Kidney capillary endothelial cell (primary cell): ENCODE results near the gene NDUFS6.
A peak's percentile ranks its signal among the peaks of the same experiment; 100 is the strongest.

Experiments
- DNase-seq: peaks from one replicate; pipeline ENCODE4 v3.0.0-alpha.2; 2018; ENCODE audit warnings: low spot score

The NDUFS6 gene

GRCh38 chr5:1783216-1783554 is 18.0 kb upstream of the NDUFS6 start:
- no peak for DNase-seq

DNA sequence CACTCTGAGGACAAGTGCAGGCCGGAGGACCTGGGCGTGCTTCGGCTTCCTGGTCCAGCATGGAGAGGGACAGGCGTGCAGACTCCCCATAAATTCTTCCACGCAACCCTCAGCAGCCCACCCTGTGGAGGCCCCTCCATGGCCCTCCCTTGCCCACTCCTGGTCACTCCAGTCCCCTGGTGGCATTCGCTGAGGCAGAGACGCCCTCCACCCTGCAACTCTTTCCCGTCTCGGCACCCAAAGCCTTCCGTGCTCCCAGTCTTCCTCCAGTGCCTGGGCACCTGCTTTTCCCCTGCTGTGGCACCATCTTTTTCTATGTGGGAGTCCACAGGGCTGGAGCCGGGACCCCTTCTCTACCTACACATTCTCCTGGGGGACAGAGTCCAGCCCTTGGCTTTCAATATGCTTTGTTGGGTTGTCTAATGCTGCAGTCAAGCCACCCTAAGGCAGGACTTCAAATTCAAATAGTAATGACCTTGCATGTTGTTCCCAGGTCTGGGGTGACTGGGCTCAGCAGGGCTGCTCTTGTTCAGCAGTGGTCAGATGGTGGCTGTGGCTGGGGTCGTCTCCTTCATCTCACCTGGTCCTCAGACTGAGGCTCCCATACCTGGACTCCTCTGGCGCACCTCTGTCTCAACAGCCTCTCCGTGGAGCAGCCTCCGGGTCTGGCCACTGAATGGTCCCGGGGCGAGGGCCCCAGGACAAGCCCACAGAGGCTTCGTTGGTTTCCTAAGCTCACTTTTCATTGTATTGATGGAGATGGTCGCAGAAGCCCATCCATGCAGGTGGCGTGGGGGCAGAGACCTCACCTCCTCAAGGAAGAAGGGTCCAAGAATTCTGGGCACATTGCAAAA is 16.8 kb upstream of the NDUFS6 start:
- DNase-seq: no peak

GRCh38 chr5:1785062-1785461 is 16.1 kb upstream of the NDUFS6 start:
- DNase-seq: no peak

- DNase-seq: no peak
Observed at GRCh38 chr5:1785984-1786383, 15.2 kb upstream of the NDUFS6 start.

DNA sequence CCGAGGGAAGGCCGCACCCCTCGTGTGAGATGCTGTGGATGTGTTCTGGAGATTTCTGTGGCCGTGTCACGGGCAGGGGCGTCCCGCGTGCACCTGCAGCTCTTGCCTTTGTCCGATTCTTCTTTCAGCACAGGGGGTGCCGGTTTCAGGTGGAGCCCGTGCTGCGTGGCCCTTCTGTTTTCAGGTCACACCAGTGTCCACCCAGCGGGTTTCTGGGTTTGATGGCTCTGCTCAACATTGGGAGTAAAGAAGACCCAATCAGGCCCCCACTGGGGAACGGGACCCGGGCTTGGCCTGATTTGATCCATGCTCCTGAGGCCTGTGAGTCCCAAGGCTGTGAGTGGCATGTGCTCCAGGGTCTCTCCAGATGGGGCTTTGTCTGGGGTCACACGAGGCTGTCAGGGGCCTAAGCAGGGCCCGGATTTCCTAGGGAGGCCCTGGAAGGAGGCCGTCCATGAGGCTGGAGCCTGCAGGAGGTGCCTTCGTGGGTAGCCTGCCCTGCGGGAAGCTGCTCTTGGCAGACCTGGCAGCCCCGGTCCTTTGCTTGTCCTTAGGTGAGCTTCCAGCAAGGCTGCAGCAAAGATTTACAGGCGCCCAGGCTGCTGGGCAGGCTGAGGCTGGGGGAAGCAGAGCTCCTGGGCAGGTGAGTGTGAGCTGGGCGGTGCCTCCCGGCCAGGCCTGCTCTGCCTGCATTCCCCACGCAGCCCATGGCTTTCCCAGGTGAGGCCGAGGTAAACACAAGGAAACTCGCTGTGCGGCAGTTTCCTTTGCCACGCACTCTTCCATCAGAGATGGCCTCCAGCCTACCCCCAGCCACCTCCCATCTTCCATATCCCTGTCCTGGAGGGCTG is 14.4 kb upstream of the NDUFS6 start:
- no peak for DNase-seq

GRCh38 chr5:1787472-1788047 is 13.6 kb upstream of the NDUFS6 start:
- DNase-seq: no peak

GRCh38 chr5:1788200-1788599 is 13.0 kb upstream of the NDUFS6 start:
- DNase-seq: no peak

GRCh38 chr5:1788828-1789227 is 12.4 kb upstream of the NDUFS6 start:
- DNase-seq: no peak

DNA sequence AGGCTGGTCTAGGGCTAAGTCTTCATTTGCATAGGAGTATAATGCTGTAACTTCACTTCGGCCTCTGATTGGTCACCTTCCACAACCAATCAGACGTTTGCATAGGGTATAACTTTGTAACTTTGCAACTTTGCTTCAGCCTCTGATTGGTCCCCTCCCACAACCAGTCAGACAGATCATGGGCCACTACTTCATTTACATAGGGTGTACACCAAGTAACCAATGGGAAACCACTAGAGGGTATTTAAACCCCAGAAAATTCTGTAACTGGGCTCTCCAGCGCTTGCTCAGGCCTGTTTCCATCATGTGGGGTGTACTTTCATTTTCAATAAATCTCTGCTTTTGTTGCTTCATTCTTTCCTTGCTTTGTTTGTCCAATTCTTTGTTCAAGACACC is 11.8 kb upstream of the NDUFS6 start:
- peak; percentile 42 for DNase-seq

DNA sequence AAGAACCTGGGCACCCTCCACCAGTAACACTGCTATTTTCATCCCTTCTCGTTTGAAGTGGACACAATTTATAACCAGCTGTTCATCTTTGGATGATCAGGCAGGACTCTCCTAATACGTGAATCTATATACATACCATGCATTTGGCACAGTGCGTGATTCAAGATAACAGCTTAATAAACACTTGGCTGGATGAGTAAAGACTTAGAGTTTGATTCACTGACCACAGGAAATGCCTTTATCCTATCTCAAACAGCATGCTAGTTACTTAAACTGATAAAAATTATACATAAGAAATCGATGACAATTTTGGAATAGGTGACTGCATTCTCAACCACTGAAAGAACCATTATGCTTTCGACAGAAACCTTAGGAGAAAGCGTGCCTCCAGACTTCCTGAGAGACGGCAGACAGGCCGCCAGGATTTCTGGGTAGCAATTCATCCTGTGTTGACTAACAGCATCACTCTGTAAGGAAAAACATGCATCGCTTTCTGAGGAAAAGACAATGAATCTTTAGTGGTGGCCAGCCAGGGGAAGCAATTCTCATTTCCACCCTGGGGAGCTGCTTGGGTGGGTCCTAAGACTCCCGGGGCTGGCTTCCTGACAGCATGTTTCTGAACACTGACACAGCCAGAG is 11.3 kb upstream of the NDUFS6 start:
- DNase-seq: peak; percentile 96

DNA sequence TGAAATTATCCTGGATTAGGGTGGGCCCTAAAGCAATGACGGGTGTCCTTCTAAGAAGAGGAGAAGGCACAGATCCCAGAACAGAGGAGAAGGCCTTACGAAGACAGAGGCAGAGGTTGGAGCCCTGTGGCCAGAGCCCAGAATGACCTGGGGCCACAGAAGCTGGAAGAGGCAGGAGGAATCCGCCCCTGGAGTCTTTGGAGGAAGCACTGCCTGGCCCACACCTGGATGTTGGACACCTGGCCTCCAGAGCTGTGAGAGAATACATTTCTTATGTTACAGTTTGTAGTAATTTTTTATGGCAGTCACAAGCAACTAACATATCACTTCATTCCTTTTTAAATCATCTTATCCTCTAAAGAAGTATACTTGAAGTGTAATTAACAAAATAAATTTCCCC is 10.0 kb upstream of the NDUFS6 start:
- no peak for DNase-seq

DNA sequence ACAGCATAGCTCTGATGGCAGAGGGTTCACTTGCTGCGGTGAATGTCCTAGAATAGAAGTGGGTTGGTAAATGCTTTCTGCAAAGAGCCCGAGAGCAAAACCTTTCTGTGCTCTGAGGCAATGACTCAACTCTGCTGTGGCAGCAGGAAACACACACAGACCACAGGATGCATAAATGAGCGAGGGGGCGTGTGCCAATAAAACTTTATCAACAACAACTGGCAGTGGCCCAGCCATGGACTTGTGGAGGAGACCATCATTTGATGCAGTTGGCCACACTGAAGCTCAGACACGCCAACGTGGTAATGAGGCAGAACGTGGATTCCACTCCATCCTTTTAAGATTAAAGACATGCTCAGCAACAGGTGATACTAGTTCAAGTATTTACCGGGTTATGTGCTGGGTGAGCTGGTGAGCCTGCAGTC is 8.4 kb upstream of the NDUFS6 start:
- DNase-seq: peak; percentile 86

DNA sequence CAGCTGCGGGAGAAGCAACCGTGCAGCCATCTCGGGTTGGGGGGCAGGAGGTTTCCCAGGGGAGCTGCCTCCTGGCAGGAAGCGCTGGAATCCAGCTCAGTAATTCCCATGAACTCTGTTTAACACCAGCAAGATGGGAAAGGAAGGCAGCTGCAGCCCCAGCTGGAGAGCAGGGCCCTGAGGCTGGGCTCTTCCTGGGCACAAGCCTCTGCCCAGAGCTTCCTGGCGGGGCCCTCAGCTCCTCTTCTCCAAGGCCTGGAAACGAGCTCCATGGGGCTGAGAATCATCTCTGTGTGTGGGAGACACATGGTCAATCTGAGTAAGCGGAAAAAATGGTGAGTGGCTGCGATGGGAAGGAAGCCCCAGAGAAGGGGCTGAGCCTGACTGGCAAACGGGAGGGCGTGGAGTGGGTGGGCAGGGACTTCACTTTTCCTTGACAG is 7.9 kb upstream of the NDUFS6 start:
- peak; percentile 16 for DNase-seq

- no peak for DNase-seq
Observed at GRCh38 chr5:1793966-1794900, 7.0 kb upstream of the NDUFS6 start.

GRCh38 chr5:1794901-1795290 is 6.3 kb upstream of the NDUFS6 start:
- DNase-seq: no peak

GRCh38 chr5:1795506-1795905 is 5.7 kb upstream of the NDUFS6 start:
- no peak for DNase-seq

DNA sequence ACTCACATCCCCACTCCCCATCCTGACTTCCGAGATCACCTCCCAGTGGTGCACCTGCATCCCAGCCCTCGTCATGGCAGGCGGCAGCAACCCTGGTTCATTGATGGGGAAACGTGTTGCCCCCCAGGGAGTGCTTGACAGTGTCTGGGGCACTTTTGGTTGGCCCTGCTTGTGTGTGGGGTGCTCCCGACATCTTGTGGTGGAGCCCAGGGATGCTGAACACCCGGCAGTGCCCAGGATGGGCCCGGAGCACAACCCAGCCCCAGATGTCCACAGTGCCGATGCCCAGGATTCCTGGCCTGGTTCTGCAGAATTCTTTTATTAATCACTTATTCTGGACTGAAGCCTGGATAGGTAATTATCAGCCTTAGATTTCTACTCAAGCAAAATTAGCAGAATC is 5.3 kb upstream of the NDUFS6 start:
- no peak for DNase-seq

- no peak for DNase-seq
Observed at GRCh38 chr5:1796371-1797102, 4.7 kb upstream of the NDUFS6 start.

GRCh38 chr5:1797103-1797800 is 4.0 kb upstream of the NDUFS6 start:
- no peak for DNase-seq

DNA sequence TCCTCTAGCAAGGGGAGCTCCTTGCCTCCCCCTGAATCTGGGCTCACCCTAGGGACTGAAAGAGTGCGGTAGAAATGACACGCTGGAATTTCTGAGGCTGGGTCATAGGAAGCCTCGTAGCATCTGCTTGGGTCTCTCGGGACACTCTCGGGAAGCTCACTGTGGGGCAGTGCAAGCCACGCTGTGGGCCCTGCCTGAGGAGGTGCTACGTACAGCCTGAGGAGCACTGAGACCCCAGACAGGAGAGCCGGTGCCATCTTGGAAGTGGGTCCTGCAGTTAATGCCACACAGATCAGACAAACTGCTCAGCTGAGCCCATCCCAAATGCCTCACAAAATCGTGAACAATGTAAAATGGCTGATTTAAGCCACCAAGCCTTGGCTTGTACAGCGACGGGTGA is 3.4 kb upstream of the NDUFS6 start:
- DNase-seq: no peak
